GDM1 (cell line): Measurements from ENCODE around the gene AGAP5.
A peak's percentile ranks its signal among the peaks of the same experiment; 100 is the strongest.
"Not testable (repeated sequence)": the region's sequence is repeated elsewhere in the genome, so short reads cannot be mapped to it uniquely, and the experiment has no call there.

Experiments used
- DNase-seq: peaks from one replicate; lab custom pipeline; 2025; lab: John Stamatoyannopoulos, UW

AGAP5 gene

GRCh38 chr10:73714483-73714882 is 16.6 kb upstream of the AGAP5 start:
- not testable (repeated sequence) for DNase-seq

- DNase-seq = not testable (repeated sequence)
Observed at GRCh38 chr10:73713912-73714311, 16.0 kb upstream of the AGAP5 start.

GRCh38 chr10:73711683-73712082 is 13.8 kb upstream of the AGAP5 start:
- not testable (repeated sequence) for DNase-seq

GRCh38 chr10:73708122-73708521 is 10.2 kb upstream of the AGAP5 start:
- DNase-seq = not testable (repeated sequence)

- DNase-seq = not testable (repeated sequence)
Observed at GRCh38 chr10:73707628-73708027, 9.7 kb upstream of the AGAP5 start.

- DNase-seq = not testable (repeated sequence)
Observed at GRCh38 chr10:73706488-73706887, 8.6 kb upstream of the AGAP5 start.

- DNase-seq = not testable (repeated sequence)
Observed at GRCh38 chr10:73705506-73706072, 7.7 kb upstream of the AGAP5 start.

- not testable (repeated sequence) for DNase-seq
Observed at GRCh38 chr10:73703924-73704323, 6.0 kb upstream of the AGAP5 start.

GRCh38 chr10:73698819-73699218 is 910 bp upstream of the AGAP5 start:
- not testable (repeated sequence) for DNase-seq

- DNase-seq = not testable (repeated sequence)
Observed at GRCh38 chr10:73695302-73695701, 2.6 kb downstream of the AGAP5 start.

- DNase-seq = not testable (repeated sequence)
Observed at GRCh38 chr10:73690755-73691154, 7.2 kb downstream of the AGAP5 start.

- not testable (repeated sequence) for DNase-seq
Observed at GRCh38 chr10:73689596-73689995, 8.3 kb downstream of the AGAP5 start.

GRCh38 chr10:73687641-73688040 is 10.3 kb downstream of the AGAP5 start:
- not testable (repeated sequence) for DNase-seq

GRCh38 chr10:73674546-73674945 is 23.4 kb downstream of the AGAP5 start:
- DNase-seq = not testable (repeated sequence)

- DNase-seq = not testable (repeated sequence)
Observed at GRCh38 chr10:73668378-73668777, 29.5 kb downstream of the AGAP5 start.

GRCh38 chr10:73666153-73666809 is 31.6 kb downstream of the AGAP5 start:
- DNase-seq = not testable (repeated sequence)

GRCh38 chr10:73665581-73665980 is 32.3 kb downstream of the AGAP5 start:
- DNase-seq = not testable (repeated sequence)

- DNase-seq = not testable (repeated sequence)
Observed at GRCh38 chr10:73664156-73665040, 33.5 kb downstream of the AGAP5 start.

- not testable (repeated sequence) for DNase-seq
Observed at GRCh38 chr10:73663621-73664020, 34.3 kb downstream of the AGAP5 start.

GRCh38 chr10:73662705-73663104 is 35.2 kb downstream of the AGAP5 start:
- DNase-seq = not testable (repeated sequence)

- no peak for DNase-seq
Observed at GRCh38 chr10:73655990-73656298, 42.0 kb downstream of the AGAP5 start, which contains the start of gene SYNPO2L. SYNPO2L (minus strand) TSS chr10:73656029; CDS start chr10:73655922, 107 bp downstream.

- DNase-seq = peak; percentile 22
Observed at GRCh38 chr10:73655257-73655989, 42.5 kb downstream of the AGAP5 start.
